GM19467 (cell line): Measurements from ENCODE around the gene MPHOSPH8.
"Not testable (repeated sequence)": the region's sequence is repeated elsewhere in the genome, so short reads cannot be mapped to it uniquely, and the experiment has no call there.

Source experiments
- ATAC-seq: cut with Tn5 transposase; IDR thresholded peaks from one replicate; pipeline ENCODE4 v1.9.1; 2021; ENCODE audit warnings: mild to moderate bottlenecking, moderate library complexity; ENCODE audit not compliant: unreplicated experiment

MPHOSPH8 gene

DNA sequence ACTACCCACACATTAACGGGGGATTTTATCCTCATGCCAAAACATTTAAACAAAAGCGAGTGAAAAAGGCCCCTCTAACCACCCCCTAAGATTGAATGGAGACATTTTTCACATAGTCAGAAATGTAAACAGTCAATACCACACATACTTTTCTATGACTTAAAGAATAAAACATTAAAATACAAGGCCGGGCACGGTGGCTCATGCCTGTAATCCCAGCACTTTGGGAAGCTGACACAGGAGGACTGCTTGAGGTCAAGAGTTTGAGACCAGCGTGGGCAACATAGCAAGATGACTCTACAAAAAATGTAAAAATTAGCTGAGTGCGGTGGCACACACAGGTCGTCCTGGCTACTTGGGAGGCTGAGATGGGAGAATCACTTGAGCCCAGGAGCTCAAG is 47.3 kb downstream of the MPHOSPH8 start:
- no peak for ATAC-seq

DNA sequence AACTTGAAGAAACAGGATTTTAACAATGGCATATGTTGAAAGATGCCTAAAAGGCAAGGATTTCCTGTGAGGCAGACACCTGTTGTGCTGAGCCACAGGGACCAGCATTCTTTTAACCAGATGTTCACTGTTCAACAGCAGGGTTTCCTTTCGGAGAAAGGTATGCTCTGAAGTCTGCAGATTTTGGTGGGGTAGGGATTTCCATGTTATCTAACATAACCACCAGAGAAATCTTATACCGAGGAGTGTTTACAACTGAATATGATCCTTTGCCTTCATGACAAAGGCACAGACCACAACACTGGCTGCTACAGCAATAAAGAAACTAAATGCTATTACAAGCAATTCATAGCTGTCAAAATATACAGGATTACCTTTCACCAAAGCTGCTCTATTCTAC is 48.1 kb downstream of the MPHOSPH8 start:
- no peak for ATAC-seq

DNA sequence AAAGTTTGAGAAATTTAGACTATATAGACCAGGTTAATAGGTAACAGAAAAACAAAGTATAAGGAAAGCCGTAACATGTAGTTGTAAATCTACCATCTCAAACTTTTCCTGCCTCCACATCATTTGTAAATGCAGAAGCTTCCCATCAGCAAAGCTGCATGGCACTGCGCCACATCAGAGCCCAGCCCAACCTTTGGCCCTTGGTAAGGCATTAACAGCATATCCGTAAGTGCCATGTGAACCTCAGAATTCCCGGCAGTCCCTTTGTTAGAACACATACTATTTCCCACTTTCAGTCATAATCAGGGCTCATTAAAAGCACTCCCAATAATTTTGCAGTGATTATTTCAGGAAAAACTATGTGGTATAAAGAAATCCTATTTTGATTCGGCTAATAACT is 51.6 kb downstream of the MPHOSPH8 start:
- ATAC-seq: no peak

DNA sequence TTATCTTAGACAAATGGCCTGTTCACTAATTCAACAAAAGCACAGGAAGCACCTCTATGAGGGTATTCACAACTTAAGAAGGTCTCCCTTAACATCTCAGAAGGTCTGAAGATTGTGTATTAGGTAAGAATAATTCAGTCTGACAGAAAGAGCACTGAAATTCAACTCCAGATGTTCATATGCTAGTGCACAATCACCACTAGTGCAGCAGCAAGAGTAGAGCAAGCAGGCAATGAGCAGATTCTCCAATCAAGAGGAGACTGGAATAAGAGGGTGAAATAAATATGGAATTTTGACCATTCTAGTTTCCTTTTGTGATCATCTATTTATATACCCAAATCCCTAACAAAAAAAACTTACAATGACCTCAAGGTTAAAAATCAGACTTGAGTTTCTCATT is 52.0 kb downstream of the MPHOSPH8 start:
- ATAC-seq: no peak

DNA sequence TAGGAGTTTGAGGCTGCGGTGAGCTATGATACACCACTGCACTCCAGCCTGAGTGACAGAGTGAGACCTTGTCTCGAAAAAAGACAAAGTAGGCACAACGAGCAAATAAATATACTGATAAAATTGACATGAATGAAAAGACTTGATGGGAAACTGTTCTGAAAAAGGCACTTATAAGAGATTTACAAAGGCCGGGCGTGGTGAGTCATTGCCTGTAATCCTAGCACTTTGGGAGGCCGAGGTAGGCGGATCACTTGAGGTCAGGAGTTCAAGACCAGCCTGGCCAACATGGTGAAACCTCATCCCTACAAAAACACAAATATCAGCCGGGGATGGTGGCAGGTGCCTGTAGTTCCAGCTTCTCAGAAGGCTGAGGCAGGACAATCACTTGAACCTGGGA is 58.0 kb downstream of the MPHOSPH8 start:
- not testable (repeated sequence) for ATAC-seq

DNA sequence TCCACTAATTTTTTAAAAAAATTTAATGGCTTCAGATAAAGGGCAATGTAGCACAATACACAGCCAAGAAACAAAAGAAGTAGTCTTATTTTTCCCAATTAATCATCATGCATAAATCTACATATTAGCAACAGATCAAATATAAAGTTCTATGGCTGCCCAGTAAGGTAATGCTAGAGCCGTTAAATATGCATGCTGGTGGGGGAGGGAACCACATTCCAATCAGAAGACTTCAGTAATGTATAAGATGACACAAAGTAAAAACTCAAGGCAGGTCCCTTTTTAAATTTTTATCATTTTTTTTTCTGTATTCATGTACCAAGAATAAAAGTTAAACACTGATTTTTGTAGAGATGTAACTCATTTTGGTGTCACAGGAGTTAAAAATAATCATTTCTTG is 62.0 kb downstream of the MPHOSPH8 start:
- ATAC-seq: no peak

DNA sequence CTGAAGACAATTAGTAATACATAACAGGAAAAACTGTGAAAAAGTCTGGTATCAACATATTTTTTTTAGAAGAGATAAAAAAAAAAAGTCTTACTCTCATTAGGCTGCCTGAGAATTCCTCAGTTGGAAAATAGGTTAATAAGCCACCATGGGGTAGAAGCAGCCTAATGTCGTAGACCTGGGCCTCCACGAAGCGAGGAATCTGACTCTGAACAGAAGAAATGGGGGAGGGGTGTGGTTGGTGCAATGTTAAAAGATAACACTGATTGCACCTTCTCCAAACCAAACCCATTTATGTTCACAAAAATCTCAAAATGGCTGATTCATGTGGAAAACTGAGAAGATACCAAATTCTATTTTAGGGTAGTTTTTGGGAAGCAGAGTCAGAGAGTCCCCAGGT is 62.4 kb downstream of the MPHOSPH8 start:
- no peak for ATAC-seq

DNA sequence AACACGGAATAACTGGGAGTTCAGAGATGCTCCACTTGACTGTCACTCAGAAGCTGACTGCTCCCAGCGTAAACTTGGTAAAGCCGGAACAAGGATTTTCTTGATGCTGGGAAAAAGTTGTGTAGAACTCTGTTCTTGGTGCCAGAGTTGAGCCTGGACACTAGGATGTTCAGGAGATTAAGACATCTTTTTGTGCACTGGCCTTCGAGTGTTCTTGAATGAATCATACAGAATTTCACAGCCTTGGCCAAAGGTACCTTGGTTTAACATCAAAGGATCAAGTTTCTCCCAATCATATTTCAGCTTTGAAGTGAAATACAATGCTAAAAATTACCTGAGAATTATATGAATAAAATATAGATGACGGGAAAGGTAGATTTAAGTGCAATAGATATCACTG is 67.5 kb downstream of the MPHOSPH8 start:
- ATAC-seq: not testable (repeated sequence)

DNA sequence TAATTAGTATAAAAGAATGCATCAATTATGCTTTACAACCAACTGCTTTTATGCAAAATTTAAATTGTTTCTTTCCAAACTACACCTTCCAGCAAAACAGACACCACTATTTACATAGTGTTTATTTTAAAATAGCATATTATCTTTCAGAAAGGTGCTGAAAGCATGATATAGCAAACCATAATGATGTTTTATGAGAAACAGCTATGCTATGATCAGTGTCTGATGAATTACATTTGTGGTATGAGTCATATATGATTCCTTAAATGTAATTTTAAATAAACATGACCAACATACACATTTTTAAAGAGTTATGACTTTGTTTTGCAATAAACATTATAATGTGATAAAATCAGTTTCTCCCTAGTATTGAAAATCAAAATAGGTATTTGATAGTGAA is 68.2 kb downstream of the MPHOSPH8 start:
- ATAC-seq: not testable (repeated sequence)

DNA sequence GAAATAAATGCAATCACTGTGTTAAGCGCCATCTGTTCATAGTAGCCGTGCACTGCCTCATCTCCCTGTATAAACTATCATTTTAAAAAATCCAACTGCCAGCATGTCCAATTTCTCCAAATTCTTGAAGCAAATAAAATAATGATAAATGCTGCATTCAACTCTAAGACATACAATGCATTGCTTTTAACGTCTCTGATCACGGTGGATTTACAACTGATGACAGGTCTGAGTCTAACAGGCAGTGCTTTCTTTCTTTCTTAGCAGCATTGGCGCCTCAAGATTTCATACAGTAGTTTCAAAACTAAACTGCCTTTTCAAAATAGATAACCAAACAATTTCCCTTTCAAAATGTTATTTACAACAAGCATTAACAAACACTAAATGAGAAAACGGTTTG is 70.8 kb downstream of the MPHOSPH8 start:
- not testable (repeated sequence) for ATAC-seq

DNA sequence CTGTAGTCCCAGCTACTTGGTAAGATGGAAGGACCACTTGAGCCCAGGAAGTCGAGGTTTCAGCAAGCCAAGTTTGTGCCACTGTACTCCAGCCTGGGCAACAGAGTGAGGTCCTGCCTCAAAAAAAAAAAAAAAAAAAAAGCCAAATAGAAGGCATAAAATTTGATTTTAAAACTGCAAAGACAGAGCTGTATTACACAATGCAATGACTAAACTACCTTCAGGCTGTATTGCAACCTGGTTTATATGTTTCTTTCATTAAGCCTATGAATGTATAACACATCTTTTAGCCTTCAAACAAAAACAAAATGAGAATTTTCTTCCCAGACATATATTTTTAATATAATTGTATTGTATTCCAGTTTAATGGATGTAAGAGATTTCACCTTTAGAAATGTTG is 75.6 kb downstream of the MPHOSPH8 start:
- ATAC-seq: not testable (repeated sequence)

DNA sequence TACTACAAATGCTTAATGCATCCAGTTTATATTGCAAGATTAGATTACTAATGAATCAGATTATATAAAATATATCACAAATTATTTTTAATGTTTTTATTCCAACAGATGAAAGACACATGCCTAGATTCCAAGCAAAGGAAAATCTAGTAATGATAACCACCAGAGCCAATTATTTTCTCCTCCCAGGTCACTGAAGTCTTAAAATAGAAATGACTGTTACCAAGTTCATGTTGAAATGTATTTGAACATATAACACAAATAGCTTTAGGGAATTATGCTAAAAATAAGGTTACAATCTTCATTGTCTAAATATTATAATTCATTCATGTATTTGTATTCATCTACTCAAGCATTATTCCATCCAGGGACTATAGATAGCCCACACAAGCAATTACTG is 76.3 kb downstream of the MPHOSPH8 start:
- ATAC-seq: not testable (repeated sequence)

DNA sequence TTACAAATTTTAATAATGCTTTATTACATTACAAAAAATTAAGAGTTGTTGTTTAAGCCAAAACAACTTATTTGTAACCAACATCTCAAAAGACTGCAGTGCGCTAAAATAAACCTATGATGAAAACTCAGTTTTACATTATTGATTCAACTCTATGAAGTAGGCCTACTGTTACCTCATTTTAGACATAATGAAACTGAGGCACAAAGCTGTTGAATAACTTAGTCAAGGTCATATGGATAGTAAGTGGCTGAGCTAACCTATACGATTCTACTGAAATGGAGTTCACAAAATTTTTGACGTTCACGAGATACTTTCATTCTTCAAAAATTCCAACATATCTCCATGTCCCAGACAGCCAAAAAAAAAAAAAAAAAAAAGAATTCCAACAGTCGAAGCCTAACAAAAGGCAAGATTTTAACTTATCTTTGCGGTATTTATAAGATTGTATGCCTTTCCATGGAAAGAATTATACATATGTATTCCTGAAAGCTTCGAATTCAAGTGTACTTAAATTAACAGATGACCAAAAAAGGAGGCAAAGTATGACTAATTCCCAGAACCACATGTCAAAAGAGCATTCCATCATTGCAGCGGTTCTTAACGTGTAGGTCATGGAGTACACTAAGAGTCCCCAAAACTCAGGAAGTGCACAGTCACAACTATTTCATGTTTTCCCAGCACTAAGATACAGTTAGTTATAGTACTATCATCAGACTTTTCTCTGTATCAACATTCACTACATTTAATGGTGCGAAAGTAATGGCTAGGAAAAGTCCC is 79.9 kb downstream of the MPHOSPH8 start:
- no peak for ATAC-seq

DNA sequence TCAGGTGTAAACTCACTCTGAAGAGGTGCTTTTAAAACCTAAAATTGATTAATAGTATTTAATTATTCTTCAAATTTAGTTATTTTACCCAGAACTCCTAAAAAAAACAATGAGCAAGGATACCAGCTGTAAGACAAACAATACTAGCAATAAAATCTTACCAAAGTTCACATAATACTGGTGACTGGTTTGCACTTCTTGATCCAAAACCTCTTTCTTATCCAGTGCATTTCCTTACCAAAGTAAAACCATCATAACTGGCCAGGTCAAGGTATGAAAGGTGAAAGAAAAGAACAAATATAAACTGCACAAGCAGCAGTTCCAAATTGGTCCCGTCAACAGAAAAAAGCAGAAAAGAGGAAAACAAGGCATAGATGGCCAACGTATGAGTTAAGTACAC is 86.6 kb downstream of the MPHOSPH8 start:
- ATAC-seq: no peak
